Measurements from ENCODE around the gene KDM4C. TPM values are rescaled to one million over a fixed set of nuclear protein-coding genes. Genes with fewer than 3 reads are reported as not detected.

KDM4C gene
- polyA plus RNA-seq, 4 donors = 13.4 to 19.0 (median 17.3) TPM

- no peak for DNase-seq (ENCODE audit: low read depth in 4 of 4, low spot score in 2 of 4)
Measured at GRCh38 chr9:6956879-6957278, 199.1 kb downstream of the KDM4C start.

GRCh38 chr9:6959270-6960000, 201.7 kb downstream of the KDM4C start:
- DNase-seq (ENCODE audit: low read depth in 4 of 4, low spot score in 2 of 4) = no peak

GRCh38 chr9:6960777-6961176, 203.0 kb downstream of the KDM4C start:
- no peak for DNase-seq (ENCODE audit: low read depth in 4 of 4, low spot score in 2 of 4)

GRCh38 chr9:6961845-6962522, 204.2 kb downstream of the KDM4C start:
- DNase-seq (ENCODE audit: low read depth in 4 of 4, low spot score in 2 of 4) = no peak

GRCh38 chr9:6965566-6965965, 207.8 kb downstream of the KDM4C start:
- no peak for DNase-seq (ENCODE audit: low read depth in 4 of 4, low spot score in 2 of 4)

- no peak for DNase-seq (ENCODE audit: low read depth in 4 of 4, low spot score in 2 of 4)
Measured at GRCh38 chr9:6968271-6968670, 210.5 kb downstream of the KDM4C start.

GRCh38 chr9:6969805-6970204, 212.0 kb downstream of the KDM4C start:
- no peak for DNase-seq (ENCODE audit: low read depth in 4 of 4, low spot score in 2 of 4)

- DNase-seq (ENCODE audit: low read depth in 4 of 4, low spot score in 2 of 4) = no peak
Measured at GRCh38 chr9:6973089-6973488, 215.3 kb downstream of the KDM4C start.

GRCh38 chr9:6973762-6974161, 216.0 kb downstream of the KDM4C start:
- DNase-seq (ENCODE audit: low read depth in 4 of 4, low spot score in 2 of 4) = no peak

- no peak for DNase-seq (ENCODE audit: low read depth in 4 of 4, low spot score in 2 of 4)
Measured at GRCh38 chr9:6975198-6975597, 217.4 kb downstream of the KDM4C start.

- DNase-seq (ENCODE audit: low read depth in 4 of 4, low spot score in 2 of 4) = no peak
Measured at GRCh38 chr9:6977761-6978160, 220.0 kb downstream of the KDM4C start.

GRCh38 chr9:6978591-6978990, 220.8 kb downstream of the KDM4C start:
- no peak for DNase-seq (ENCODE audit: low read depth in 4 of 4, low spot score in 2 of 4)

- no peak for DNase-seq (ENCODE audit: low read depth in 4 of 4, low spot score in 2 of 4)
Measured at GRCh38 chr9:6984941-6985578, 227.3 kb downstream of the KDM4C start.

- no peak for DNase-seq (ENCODE audit: low read depth in 4 of 4, low spot score in 2 of 4)
Measured at GRCh38 chr9:6986141-6986815, 228.5 kb downstream of the KDM4C start.

- DNase-seq (ENCODE audit: low read depth in 4 of 4, low spot score in 2 of 4) = no peak
Measured at GRCh38 chr9:6987381-6987780, 229.6 kb downstream of the KDM4C start.

GRCh38 chr9:6991418-6991817, 233.6 kb downstream of the KDM4C start:
- no peak for DNase-seq (ENCODE audit: low read depth in 4 of 4, low spot score in 2 of 4)

- no peak for DNase-seq (ENCODE audit: low read depth in 4 of 4, low spot score in 2 of 4)
Measured at GRCh38 chr9:6996061-6996854, 238.5 kb downstream of the KDM4C start.

- no peak for DNase-seq (ENCODE audit: low read depth in 4 of 4, low spot score in 2 of 4)
Measured at GRCh38 chr9:6997330-6997729, 239.6 kb downstream of the KDM4C start.

GRCh38 chr9:6999794-7000193, 242.0 kb downstream of the KDM4C start:
- no peak for DNase-seq (ENCODE audit: low read depth in 4 of 4, low spot score in 2 of 4)

- no peak for DNase-seq (ENCODE audit: low read depth in 4 of 4, low spot score in 2 of 4)
Measured at GRCh38 chr9:7001571-7001970, 243.8 kb downstream of the KDM4C start.
